K562 (cell line): ENCODE data around the gene OTOP3. TPM values are rescaled to one million over a fixed set of nuclear protein-coding genes. Genes with fewer than 3 reads are reported as not detected.

Experiments used
- ATAC-seq: fragments of 200-7000 bp; cut with Tn5 transposase; 3 replicates; pipeline ENCODE4 v1.9.1; 2020; ENCODE audit warnings: moderate library complexity
- BruUV-seq: library from RNA; stranded (reverse); fragments of 400-500 nt; replicated peaks from 2 replicates; lab custom pipeline; 2021; lab: Mats Ljungman, UMichigan
- CTCF ChIA-PET: fragments of 300-600 bp; formaldehyde crosslinking; extraction: SDS; loops from one replicate; lab custom pipeline; 2021; ENCODE audit warnings: low intra/inter-chr PET ratio; lab: Yijun Ruan, JAX
- POLR2A ChIA-PET: fragments of 300-600, 350-650 bp; sonication (Branson Sonifier 250); formaldehyde crosslinking; extraction: SDS; loops from one replicate; lab custom pipeline; 2021; ENCODE audit warnings: antibody characterized with exemption, inconsistent platforms; lab: Yijun Ruan, JAX
- DNase-seq, 4 experiments: peaks; one replicate each; pipeline versions ENCODE4 v3.0.0 to v3.0.0-alpha.2; 2011 to 2018; ENCODE audit warnings: low spot score in 3 of 4, mixed read lengths in 3 of 4; ENCODE audit errors: extremely low read depth in 1 of 4
- FAIRE-seq: peaks from 2 replicates; lab custom pipeline; 2011; peaks lifted over from hg19 to GRCh38; lab: Jason Lieb, UNC
- H2AFZ ChIP-seq: 2 replicates; pipeline ENCODE4 v1.6.0; 2011; ENCODE audit warnings: low read depth, low read length, control low read depth, inconsistent platforms
- H3K27ac ChIP-seq: fragments of 200-600 bp; 3 replicates; pipeline ENCODE4 v1.8.0; 2011; ENCODE audit warnings: low read depth, mild to moderate bottlenecking, control low read depth, inconsistent platforms, low read length, moderate library complexity, mixed read lengths; ENCODE audit errors: extremely low read depth
- H3K27me3 ChIP-seq, 2 experiments: fragments of 300-600 bp in 1 of 2; 2 replicates in 1 of 2; 3 replicates in 1 of 2; pipeline versions ENCODE4 v1.6.0 to v1.8.0; 2011; ENCODE audit warnings: inconsistent platforms in 2 of 2, low read length in 2 of 2, mild to moderate bottlenecking in 1 of 2, mixed read lengths in 1 of 2, moderate library complexity in 1 of 2; ENCODE audit not compliant: control insufficient read depth in 2 of 2, insufficient read depth in 2 of 2
- H3K36me3 ChIP-seq: fragments of 300-600 bp; 3 replicates; pipeline ENCODE4 v1.8.0; 2011; ENCODE audit warnings: mild to moderate bottlenecking, low read length, inconsistent platforms; ENCODE audit not compliant: control insufficient read depth, insufficient read depth
- H3K4me1 ChIP-seq, 2 experiments: fragments of 200-600 bp in 1 of 2; replicated peaks in 1 of 2; 2 replicates in 1 of 2; 3 replicates in 1 of 2; pipeline versions ENCODE4 v1.5.1 to v1.8.0; 2011; ENCODE audit warnings: inconsistent platforms in 2 of 2, low read length in 2 of 2, mild to moderate bottlenecking in 1 of 2, mixed read lengths in 1 of 2, moderate library complexity in 1 of 2; ENCODE audit not compliant: control insufficient read depth in 2 of 2, insufficient read depth in 2 of 2
- H3K4me2 ChIP-seq: 2 replicates; pipeline ENCODE4 v1.6.1; 2011; ENCODE audit warnings: low read length, control low read depth, inconsistent platforms, mixed read lengths; ENCODE audit not compliant: insufficient read depth
- H3K4me3 ChIP-seq: fragments of 200-600 bp; sonication (generic), shearing (Covaris generic); 2 replicates; pipeline ENCODE4 v1.5.1; 2016; ENCODE audit warnings: control low read depth, inconsistent platforms
- H3K79me2 ChIP-seq: fragments of 200-600 bp; 3 replicates; pipeline ENCODE4 v1.8.0; 2011; ENCODE audit warnings: low read length, inconsistent platforms; ENCODE audit not compliant: control insufficient read depth, insufficient read depth
- H3K9ac ChIP-seq, 2 experiments: 2 replicates each; pipeline versions ENCODE4 v1.6.0 to v1.6.1; 2011; ENCODE audit warnings: low read depth in 2 of 2, low read length in 2 of 2, control low read depth in 1 of 2, inconsistent platforms in 1 of 2, mild to moderate bottlenecking in 1 of 2, mixed read lengths in 1 of 2; ENCODE audit not compliant: insufficient read depth in 1 of 2
- H3K9me1 ChIP-seq: one replicate; pipeline ENCODE4 v1.6.0; 2011; ENCODE audit warnings: inconsistent platforms, mild to moderate bottlenecking, low read length, moderate library complexity; ENCODE audit not compliant: control insufficient read depth, insufficient read depth
- H3K9me3 ChIP-seq: replicated peaks from 2 replicates; pipeline ENCODE4 v1.5.1; 2011; ENCODE audit warnings: low read depth, low read length, inconsistent platforms; ENCODE audit not compliant: control insufficient read depth, insufficient read depth
- H4K20me1 ChIP-seq: replicated peaks from 2 replicates; pipeline ENCODE4 v1.6.1; 2011; ENCODE audit warnings: low read length, inconsistent platforms, mixed read lengths; ENCODE audit not compliant: control insufficient read depth, insufficient read depth
- ARNT ChIP-seq, 2 experiments: fragments of 450-650 bp; IDR thresholded peaks; 2 replicates each; pipeline ENCODE4 v1.6.1; 2016; ENCODE audit warnings: mild to moderate bottlenecking in 1 of 2
- ATF1 ChIP-seq, 2 experiments: fragments of 450-650 bp in 1 of 2; IDR thresholded peaks; 2 replicates each; pipeline ENCODE4 v1.6.1; 2016; ENCODE audit warnings: missing compliant biosample characterization in 1 of 2, missing genetic modification characterization in 1 of 2
- ESRRB ChIP-seq: fragments of 250-450 bp; sonication (Bioruptor Pico); IDR thresholded peaks from 2 replicates; pipeline ENCODE4 v1.5.0; 2020; ENCODE audit warnings: mild to moderate bottlenecking, moderate library complexity, borderline replicate concordance
- FOXA1 ChIP-seq: fragments of 450-650 bp; IDR thresholded peaks from 2 replicates; pipeline ENCODE4 v1.6.1; 2016; ENCODE audit warnings: mild to moderate bottlenecking, borderline replicate concordance
- ILK ChIP-seq: fragments of 450-650 bp; IDR thresholded peaks from 2 replicates; pipeline ENCODE4 v1.6.1; 2016; ENCODE audit warnings: missing genetic modification characterization, low read depth, mild to moderate bottlenecking, missing compliant biosample characterization, moderate library complexity, borderline replicate concordance
- JUNB ChIP-seq: fragments of 450-650 bp; formaldehyde crosslinking; conservative IDR thresholded peaks from 2 replicates; pipeline ENCODE4 v1.4.0; 2020; ENCODE audit warnings: mild to moderate bottlenecking
- MTA3 ChIP-seq: fragments of 450-650 bp; formaldehyde crosslinking; IDR thresholded peaks from 2 replicates; pipeline ENCODE4 v1.6.1; 2017; ENCODE audit warnings: mild to moderate bottlenecking, borderline replicate concordance
- NR2C1 ChIP-seq, 2 experiments: fragments of 450-650 bp; IDR thresholded peaks; 2 replicates each; pipeline ENCODE4 v1.6.1; 2017; ENCODE audit warnings: mild to moderate bottlenecking in 2 of 2, antibody characterized with exemption in 1 of 2, inconsistent platforms in 1 of 2, missing compliant biosample characterization in 1 of 2, missing genetic modification characterization in 1 of 2
- PHF21A ChIP-seq: fragments of 450-650 bp; IDR thresholded peaks from 2 replicates; pipeline ENCODE4 v1.6.1; 2017; ENCODE audit warnings: low read depth, borderline replicate concordance
- PTBP1 ChIP-seq: fragments of 200-400 bp; formaldehyde crosslinking; IDR thresholded peaks from 2 replicates; pipeline ENCODE4 v1.6.1; 2017; ENCODE audit warnings: low read depth, low read length
- RHOXF2B ChIP-seq: fragments of 250-450 bp; sonication (Bioruptor Pico); conservative IDR thresholded peaks from 2 replicates; pipeline ENCODE4 v1.5.1; 2021
- ZC3H11A ChIP-seq: IDR thresholded peaks from 2 replicates; pipeline ENCODE4 v1.6.1; 2012; ENCODE audit warnings: low read depth, low read length, improper control_type of control experiment
- ZNF140 ChIP-seq: fragments of 250-450 bp; sonication (Bioruptor Pico); IDR thresholded peaks from 2 replicates; pipeline ENCODE4 v1.8.0; 2021; ENCODE audit warnings: moderate library complexity, mild to moderate bottlenecking, inconsistent platforms
- ZNF184 ChIP-seq: sonication (generic); formaldehyde crosslinking; IDR thresholded peaks from 2 replicates; pipeline ENCODE4 v1.5.0; 2020; ENCODE audit warnings: missing genetic modification reagents
- ZNF239 ChIP-seq: fragments of 250-450 bp; sonication (Bioruptor Pico); IDR thresholded peaks from 2 replicates; pipeline ENCODE4 v1.4.0; 2020; ENCODE audit warnings: mild to moderate bottlenecking
- ZNF282 ChIP-seq: sonication (generic); formaldehyde crosslinking; IDR thresholded peaks from 2 replicates; pipeline ENCODE4 v1.8.1; 2023; ENCODE audit warnings: missing genetic modification reagents
- ZNF668 ChIP-seq: fragments of 250-450 bp; sonication (Bioruptor Pico); IDR thresholded peaks from 2 replicates; pipeline ENCODE4 v1.8.0; 2022; ENCODE audit warnings: mild to moderate bottlenecking, inconsistent platforms
- ZNF696 ChIP-seq: fragments of 250-450 bp; sonication (Bioruptor Pico); conservative IDR thresholded peaks from 2 replicates; pipeline ENCODE4 v1.4.0; 2020; ENCODE audit warnings: mild to moderate bottlenecking, moderate library complexity
- WGBS: fragments of 100-300 bp; shearing (Covaris generic); methylation state at CpG from one replicate; pipeline ENCODE4 v1.1.6; 2016; ENCODE audit warnings: low coverage, mixed read lengths; ENCODE audit not compliant: insufficient coverage; ENCODE audit errors: missing lambda C conversion rate; 5-methylcytosine and 5-hydroxymethylcytosine counted together
- in situ Hi-C: fragments of 300-500 bp; cut with MboI; formaldehyde crosslinking; loops from 4 replicates; pipeline ENCODE4 v1.15.0; 2018; ENCODE audit warnings: inconsistent platforms, mixed read lengths
- intact Hi-C: fragments of 100-400 bp; cut with micrococcal nuclease; formaldehyde crosslinking; loops from 2 replicates; pipeline ENCODE4 v1.14.2; 2022
- polyA plus RNA-seq, 8 experiments: library from polyadenylated mRNA; depleted of rRNA in 4 of 8; stranded (reverse) in 5 of 8; unstranded in 3 of 8; fragments of >200 nt; fragmentation: Nextera tagmentation in 2 of 8; fragmentation: Illumina TruSeq in 1 of 8; extraction: Ambion mirVana in 2 of 8; extraction: Trizol in 1 of 8; gene quantifications; 2 replicates each; pipeline versions ENCODE4 v1.2.1 to v1.2.3, GENCODE V29; 2011 to 2014; ENCODE audit warnings: inconsistent platforms in 1 of 8, missing spikeins in 1 of 8
- total RNA-seq, 7 experiments: library from RNA; depleted of rRNA in 6 of 7; stranded (reverse); fragments of >200 nt in 6 of 7; fragmentation: Illumina TruSeq in 2 of 7; extraction: Trizol in 2 of 7; gene quantifications; 2 replicates each; pipeline versions ENCODE4 v1.2.1 to v1.2.3, GENCODE V29; 2011 to 2021; ENCODE audit warnings: low replicate concordance in 1 of 7
- TF ChIP-seq, protein P1 (sequence below): fragments of 250-450 bp; sonication (Bioruptor Pico); IDR thresholded peaks from 2 replicates; pipeline ENCODE4 v1.5.0; 2021; ENCODE audit warnings: mild to moderate bottlenecking, moderate library complexity
- TF ChIP-seq, protein P2 (sequence below): fragments of 450-650 bp; IDR thresholded peaks from 2 replicates; pipeline ENCODE4 v1.6.1; 2016; ENCODE audit warnings: low read depth, mild to moderate bottlenecking, moderate library complexity

OTOP3 gene
- total and polyA plus RNA-seq, 9 of the 15 experiments (the other 6 are each of a cell fraction or from before 2014, with no cell fraction given): not detected

DNA sequence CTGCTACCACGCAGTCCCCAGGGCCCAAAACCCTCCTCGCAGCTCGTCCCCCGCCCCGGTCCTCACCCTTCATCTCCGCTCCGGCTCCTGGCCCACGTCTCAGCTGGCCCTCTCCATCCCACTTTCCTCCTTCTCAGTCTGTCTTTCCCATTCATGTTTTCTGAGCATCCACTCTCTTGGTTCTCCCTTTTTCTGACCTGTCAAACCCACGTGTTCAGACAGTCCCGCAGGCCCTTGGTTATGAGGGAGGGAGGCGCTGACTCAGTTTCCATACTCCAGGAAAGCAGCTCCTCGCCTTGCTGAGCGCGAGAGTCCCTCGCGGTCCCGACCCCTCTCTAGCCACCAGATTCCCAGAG, 37.3 kb downstream of the OTOP3 start (continued):
- TF ChIP-seq ILK (tag) (no peak), JUNB (no peak), ZC3H11A (no peak)

DNA sequence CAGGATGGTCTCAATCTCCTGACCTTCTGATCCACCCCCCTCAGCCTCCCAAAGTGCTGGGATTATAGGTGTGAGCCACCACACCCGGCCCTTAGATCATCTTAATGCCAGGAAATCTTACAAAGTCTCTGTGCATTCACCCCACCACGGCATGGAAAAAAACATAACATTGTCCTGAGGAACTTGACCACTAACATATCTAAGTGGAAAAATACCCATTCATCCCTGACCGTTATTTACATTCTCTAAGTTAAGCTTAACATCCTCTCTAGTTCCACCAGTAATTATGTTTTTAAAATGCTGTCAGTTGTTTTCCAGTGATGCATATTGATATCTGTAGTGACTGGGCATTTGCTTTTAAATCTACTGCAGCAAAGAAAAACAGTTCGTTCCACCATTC, 40.2 kb downstream of the OTOP3 start:
- Histone ChIP-seq H3K36me3 (no peaks in the 10 kb centered on the region), H3K4me3 (no peak overlapping the region), H3K27ac (no peak overlapping the region), H2AFZ (0 out of 2 replicates have a peak overlapping the region, but pooled peaks have one; percentile 45), H3K27me3 (0 out of 5 replicates have a peak, but pooled peaks cover 0 to 4% of the 10 kb centered on the region in 2 experiments), H3K9me1 (no peaks in the 10 kb centered on the region), H3K4me2 (no peak overlapping the region), H3K9me3 (no peaks in the 10 kb centered on the region), H3K9ac (no peak overlapping the region), H4K20me1 (no peaks in the 10 kb centered on the region), H3K79me2 (no peaks in the 10 kb centered on the region), H3K4me1 (peaks cover 12 to 33% of the 10 kb centered on the region in 2 experiments)
- 30% methylated on average over 4 of the region's 4 CpGs for WGBS
- POLR2A ChIA-PET: no interaction called here
- in situ Hi-C loops: no loop called here
- no TSS peak for BruUV-seq
- TF ChIP-seq PHF21A: no peak
- no peak for TF ChIP-seq ZNF184 (CRISPR knock-in tag)
- TF ChIP-seq ATF1 (CRISPR knock-in tag; IDR thresholded peaks at IDR 0.05): no peak
- no peak for TF ChIP-seq ATF1 (tag; IDR thresholded peaks at IDR 0.05)
- no peak for TF ChIP-seq ZNF140
- TF ChIP-seq ESRRB (CRISPR knock-in tag): no peak
- TF ChIP-seq NR2C1 (IDR thresholded peaks at IDR 0.05): no peak
- no peak for TF ChIP-seq NR2C1 (tag; IDR thresholded peaks at IDR 0.05)
- no peak for TF ChIP-seq ARNT (IDR thresholded peaks at IDR 0.05)
- TF ChIP-seq, protein P1, sequence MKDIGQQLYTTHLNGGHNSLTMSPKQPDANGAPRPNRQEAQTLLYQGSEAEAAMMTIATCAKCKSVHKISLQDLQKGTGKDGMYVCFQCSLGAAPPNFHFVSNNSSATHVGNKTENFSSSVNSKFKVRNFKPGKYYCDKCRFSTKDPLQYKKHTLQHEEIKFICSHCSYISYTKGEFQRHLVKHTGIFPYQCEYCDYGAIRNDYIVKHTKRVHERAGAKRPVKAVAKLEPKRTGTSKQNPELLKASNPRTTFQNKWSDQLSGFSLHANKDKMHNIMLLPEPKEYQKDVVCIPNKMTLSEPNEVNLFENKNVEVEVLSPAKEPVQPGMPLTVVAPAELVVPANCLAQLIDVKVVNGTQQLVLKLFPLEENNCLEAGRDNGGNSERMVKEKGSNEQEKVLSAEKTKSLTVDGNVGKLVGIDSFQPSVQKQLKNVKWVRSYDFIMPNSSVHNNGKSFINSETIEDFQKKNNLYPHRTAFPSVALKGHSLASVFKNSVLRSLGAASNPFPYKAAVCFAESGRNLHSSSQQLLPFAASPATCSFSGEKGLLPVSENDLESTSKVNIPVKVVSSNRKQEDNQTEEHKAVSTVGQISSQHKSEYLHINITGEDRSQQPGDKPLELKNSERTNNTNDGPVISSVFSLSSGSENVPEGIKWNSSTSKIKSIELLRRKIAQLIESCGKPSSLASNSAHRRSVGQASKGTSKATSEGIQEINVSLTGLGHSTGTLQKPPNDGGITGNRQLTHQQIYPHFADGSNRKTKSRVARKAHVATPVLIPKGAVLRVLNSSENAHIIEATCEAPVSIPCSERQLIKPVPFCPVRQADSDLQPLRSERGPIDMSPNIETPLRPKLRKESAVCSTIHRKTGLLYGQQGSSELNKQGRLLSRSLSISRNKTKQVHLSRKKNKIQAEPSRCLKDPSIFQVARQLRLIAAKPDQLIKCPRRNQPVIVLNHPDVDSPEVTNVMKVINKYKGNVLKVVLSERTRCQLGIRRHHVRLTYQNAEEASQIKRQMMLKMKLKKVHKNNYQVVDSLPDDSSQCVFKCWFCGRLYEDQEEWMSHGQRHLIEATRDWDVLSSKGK (CRISPR knock-in tag): no peak
- no peak for TF ChIP-seq ZNF668
- TF ChIP-seq ZNF239 (CRISPR knock-in tag): no peak
- TF ChIP-seq ZNF696 (CRISPR knock-in tag): no peak
- TF ChIP-seq MTA3: no peak
- TF ChIP-seq RHOXF2B (CRISPR knock-in tag): no peak
- TF ChIP-seq FOXA1: no peak
- TF ChIP-seq, protein P2, sequence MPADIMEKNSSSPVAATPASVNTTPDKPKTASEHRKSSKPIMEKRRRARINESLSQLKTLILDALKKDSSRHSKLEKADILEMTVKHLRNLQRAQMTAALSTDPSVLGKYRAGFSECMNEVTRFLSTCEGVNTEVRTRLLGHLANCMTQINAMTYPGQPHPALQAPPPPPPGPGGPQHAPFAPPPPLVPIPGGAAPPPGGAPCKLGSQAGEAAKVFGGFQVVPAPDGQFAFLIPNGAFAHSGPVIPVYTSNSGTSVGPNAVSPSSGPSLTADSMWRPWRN: no peak
- TF ChIP-seq PTBP1: no peak
- no peak for TF ChIP-seq ZNF282
- FAIRE-seq (no peak), ATAC-seq (no peak), DNase-seq (no peak)
- intact Hi-C loops: no loop called here
- CTCF ChIA-PET: no interaction called here
